ENCODE results near the gene ZNF487.

ZNF487 gene

DNA sequence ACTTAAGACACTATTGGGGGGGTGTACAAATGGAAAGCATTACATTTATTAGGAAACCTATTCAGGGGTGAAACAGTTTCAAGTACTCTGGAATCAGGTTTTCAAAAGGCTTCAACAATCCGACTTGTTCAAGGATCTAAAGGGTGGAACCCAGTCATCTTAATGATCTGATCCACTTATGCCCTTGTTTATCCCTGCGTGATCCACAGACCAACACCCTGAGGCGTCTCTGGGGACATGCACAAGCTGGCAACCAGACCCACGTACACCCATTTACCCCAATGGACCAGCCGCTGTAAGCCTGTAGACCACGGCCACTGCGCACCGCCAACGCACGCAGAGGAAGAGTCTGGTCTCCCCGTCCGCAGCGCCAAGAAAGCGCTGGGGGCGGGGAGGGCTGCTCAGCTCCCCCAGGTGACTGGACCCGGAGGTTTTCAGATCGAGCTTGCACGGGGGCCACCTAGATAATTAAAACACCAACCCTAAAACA, 41.3 kb upstream of the ZNF487 start:
- peaks cover 48% of the 10 kb centered on the region for H3K4me1 ChIP-seq (ENCODE audit: control insufficient read depth, insufficient read depth, low read length, poor library complexity, severe bottlenecking)
- H3K9me3 ChIP-seq (ENCODE audit: control insufficient read depth, low read length): no peaks in the 10 kb centered on the region
- peaks cover 34% of the 10 kb centered on the region for H3K36me3 ChIP-seq (ENCODE audit: control insufficient read depth, insufficient read depth, low read length)
- H3K27me3 ChIP-seq (replicated peaks; ENCODE audit: control insufficient read depth, insufficient read depth, low read length, poor library complexity, severe bottlenecking): no peaks in the 10 kb centered on the region
- H3K4me3 ChIP-seq (ENCODE audit: insufficient read depth, low read depth, low read length, poor library complexity, severe bottlenecking): peak overlapping the region; percentile 63
- peak in 2 of 3 donors; percentile 9 to 19 for DNase-seq
- H3K27ac ChIP-seq (ENCODE audit: insufficient read depth, low read length, poor library complexity, severe bottlenecking): peak overlapping the region; percentile 95

DNA sequence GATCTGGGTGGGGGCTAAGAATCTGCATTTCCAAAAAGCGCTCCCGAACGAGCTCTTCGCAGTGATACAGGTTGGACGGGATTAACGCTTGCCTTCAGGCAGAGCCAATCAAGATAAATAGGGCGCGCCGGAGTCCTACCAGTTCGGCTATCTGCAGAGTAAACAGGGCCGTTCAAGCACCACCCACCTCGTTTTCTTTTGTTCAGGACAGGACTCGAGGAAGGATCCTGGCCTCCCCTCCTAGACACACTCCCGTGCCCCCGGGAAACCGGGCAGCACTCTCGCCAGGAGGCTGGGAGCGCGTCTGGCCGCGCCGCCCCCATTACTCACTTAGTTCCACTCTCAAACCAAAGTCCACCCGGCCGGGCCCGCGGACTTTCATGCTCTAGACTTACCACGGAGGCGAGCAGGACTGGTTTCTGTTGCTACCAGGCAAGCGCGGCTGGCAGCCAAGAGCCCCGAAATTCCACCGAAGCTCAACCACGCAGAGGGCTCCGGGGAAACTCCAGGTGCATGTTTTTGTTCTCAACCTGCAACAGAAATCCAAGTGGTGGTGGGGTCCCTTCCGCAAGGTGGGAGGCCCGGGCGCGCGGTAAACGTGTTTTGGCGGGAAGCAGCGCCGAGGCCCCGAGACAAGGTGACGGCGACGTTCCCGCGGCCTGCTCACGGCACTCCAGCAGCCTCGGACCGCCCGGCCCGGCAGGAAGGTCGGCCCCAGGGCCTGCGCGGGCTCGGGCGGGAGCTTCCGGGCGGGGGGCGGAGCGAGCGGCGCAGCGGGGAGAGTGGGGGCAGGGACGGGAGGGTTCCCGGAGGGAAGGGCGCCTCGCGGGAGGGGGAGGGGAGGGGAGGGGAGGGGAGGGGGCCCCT, 40.6 kb upstream of the ZNF487 start:
- H3K4me1 ChIP-seq (ENCODE audit: control insufficient read depth, insufficient read depth, low read length, poor library complexity, severe bottlenecking): peaks cover 49% of the 10 kb centered on the region

GRCh38 chr10:43396928-43397624, 39.8 kb upstream of the ZNF487 start:
- Histone ChIP-seq H3K36me3 (ENCODE audit: control insufficient read depth, insufficient read depth, low read length) (peaks cover 21% of the 10 kb centered on the region), H3K27ac (ENCODE audit: insufficient read depth, low read length, poor library complexity, severe bottlenecking) (peak overlapping the region; percentile 95), H3K4me3 (ENCODE audit: insufficient read depth, low read depth, low read length, poor library complexity, severe bottlenecking) (peak overlapping the region; percentile 63), H3K4me1 (ENCODE audit: control insufficient read depth, insufficient read depth, low read length, poor library complexity, severe bottlenecking) (peaks cover 53% of the 10 kb centered on the region), H3K9me3 (ENCODE audit: control insufficient read depth, low read length) (no peaks in the 10 kb centered on the region), H3K27me3 (replicated peaks; ENCODE audit: control insufficient read depth, insufficient read depth, low read length, poor library complexity, severe bottlenecking) (no peaks in the 10 kb centered on the region)
- peak; percentile 64 to 78 (median 66) for DNase-seq

More for the DNA sequence above, 40.6 kb upstream of the ZNF487 start:
- H3K9me3 ChIP-seq (ENCODE audit: control insufficient read depth, low read length): no peaks in the 10 kb centered on the region
- H3K27ac ChIP-seq (ENCODE audit: insufficient read depth, low read length, poor library complexity, severe bottlenecking): peak overlapping the region; percentile 95
- peak; percentile 47 to 60 (median 57) for DNase-seq
- H3K36me3 ChIP-seq (ENCODE audit: control insufficient read depth, insufficient read depth, low read length): peaks cover 27% of the 10 kb centered on the region
- peak overlapping the region; percentile 63 for H3K4me3 ChIP-seq (ENCODE audit: insufficient read depth, low read depth, low read length, poor library complexity, severe bottlenecking)
- H3K27me3 ChIP-seq (replicated peaks; ENCODE audit: control insufficient read depth, insufficient read depth, low read length, poor library complexity, severe bottlenecking): no peaks in the 10 kb centered on the region

DNA sequence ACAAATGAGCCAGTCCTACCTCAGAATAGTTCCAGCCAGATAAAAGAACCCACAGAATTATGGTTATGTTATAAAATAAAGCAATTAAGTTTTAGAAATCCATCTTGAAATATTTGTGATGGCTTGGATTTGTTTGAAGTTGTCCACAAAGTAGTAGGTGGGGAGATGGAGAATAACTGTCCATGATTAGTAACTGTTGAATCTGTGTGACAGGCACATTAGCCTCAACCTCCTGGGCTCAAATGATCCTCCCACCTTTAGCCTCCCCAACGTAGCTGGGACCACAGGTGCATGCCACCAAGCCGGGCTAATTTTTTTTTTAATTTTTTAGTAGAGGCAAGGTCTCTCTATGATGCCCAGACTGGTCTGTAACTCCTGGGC, 38.0 kb upstream of the ZNF487 start:
- Histone ChIP-seq H3K4me3 (ENCODE audit: insufficient read depth, low read depth, low read length, poor library complexity, severe bottlenecking) (no peak overlapping the region), H3K4me1 (ENCODE audit: control insufficient read depth, insufficient read depth, low read length, poor library complexity, severe bottlenecking) (peaks cover 64% of the 10 kb centered on the region), H3K36me3 (ENCODE audit: control insufficient read depth, insufficient read depth, low read length) (peaks cover 9% of the 10 kb centered on the region), H3K27ac (ENCODE audit: insufficient read depth, low read length, poor library complexity, severe bottlenecking) (peak overlapping the region; percentile 95), H3K9me3 (ENCODE audit: control insufficient read depth, low read length) (no peaks in the 10 kb centered on the region), H3K27me3 (replicated peaks; ENCODE audit: control insufficient read depth, insufficient read depth, low read length, poor library complexity, severe bottlenecking) (no peaks in the 10 kb centered on the region)
- DNase-seq: no peak

DNA sequence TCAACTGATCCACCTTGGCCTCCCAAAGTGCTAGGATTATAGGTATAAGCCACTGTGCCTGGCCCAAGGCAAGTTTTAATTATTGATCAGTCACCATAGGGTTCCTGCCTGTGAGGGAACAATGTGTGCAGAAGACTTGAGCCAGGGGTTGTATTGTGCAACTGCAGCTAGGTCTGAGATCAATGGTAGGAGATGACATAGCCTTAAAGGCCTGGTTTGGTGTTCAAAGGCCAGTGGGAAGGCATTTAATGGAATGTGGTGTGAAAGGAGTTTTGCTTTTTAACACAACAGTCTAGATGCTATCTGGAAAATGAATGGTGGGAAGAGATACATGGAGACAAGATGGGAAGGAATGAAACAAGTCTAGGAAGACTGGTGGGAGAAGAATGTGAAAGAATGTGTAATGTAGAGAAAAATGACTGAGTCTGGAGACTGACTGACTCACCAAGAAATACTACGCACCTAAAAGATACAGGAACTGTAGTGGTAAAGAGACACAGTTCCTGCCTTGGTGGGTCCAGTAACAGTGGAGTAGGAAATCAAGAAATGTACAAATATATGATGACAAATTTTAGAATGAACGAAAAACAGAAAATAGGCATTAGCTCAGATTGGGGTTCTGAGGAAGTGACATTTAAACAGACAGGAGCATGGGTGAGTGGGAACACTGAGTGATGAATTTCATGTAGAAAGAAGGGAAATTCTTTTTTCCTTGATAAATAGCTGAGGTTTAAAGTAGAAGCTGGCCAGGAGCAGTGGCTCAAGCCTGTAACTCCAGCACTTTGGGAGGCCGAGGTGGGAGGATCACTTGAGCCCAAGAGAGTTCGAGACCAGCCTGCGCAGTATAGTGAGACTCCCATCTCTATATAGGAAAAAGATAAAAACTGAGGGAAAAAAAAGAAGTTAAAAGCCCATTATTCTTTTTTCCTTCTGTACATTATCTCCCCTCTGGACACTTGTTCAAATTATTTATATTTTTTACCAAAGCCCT, 37.3 kb upstream of the ZNF487 start:
- Histone ChIP-seq H3K36me3 (ENCODE audit: control insufficient read depth, insufficient read depth, low read length) (peaks cover 4% of the 10 kb centered on the region), H3K4me1 (ENCODE audit: control insufficient read depth, insufficient read depth, low read length, poor library complexity, severe bottlenecking) (peaks cover 57% of the 10 kb centered on the region), H3K27me3 (replicated peaks; ENCODE audit: control insufficient read depth, insufficient read depth, low read length, poor library complexity, severe bottlenecking) (no peaks in the 10 kb centered on the region), H3K9me3 (ENCODE audit: control insufficient read depth, low read length) (no peaks in the 10 kb centered on the region), H3K27ac (ENCODE audit: insufficient read depth, low read length, poor library complexity, severe bottlenecking) (peak overlapping the region; percentile 95), H3K4me3 (ENCODE audit: insufficient read depth, low read depth, low read length, poor library complexity, severe bottlenecking) (no peak overlapping the region)
- no peak for DNase-seq

- DNase-seq: no peak
- Histone ChIP-seq H3K36me3 (ENCODE audit: control insufficient read depth, insufficient read depth, low read length) (peaks cover 4% of the 10 kb centered on the region), H3K4me3 (ENCODE audit: insufficient read depth, low read depth, low read length, poor library complexity, severe bottlenecking) (peak overlapping the region; percentile 10), H3K9me3 (ENCODE audit: control insufficient read depth, low read length) (no peaks in the 10 kb centered on the region), H3K4me1 (ENCODE audit: control insufficient read depth, insufficient read depth, low read length, poor library complexity, severe bottlenecking) (peaks cover 60% of the 10 kb centered on the region), H3K27ac (ENCODE audit: insufficient read depth, low read length, poor library complexity, severe bottlenecking) (peak overlapping the region; percentile 99), H3K27me3 (replicated peaks; ENCODE audit: control insufficient read depth, insufficient read depth, low read length, poor library complexity, severe bottlenecking) (no peaks in the 10 kb centered on the region)
Measured at GRCh38 chr10:43401627-43402026, 35.3 kb upstream of the ZNF487 start.

- H3K36me3 ChIP-seq (ENCODE audit: control insufficient read depth, insufficient read depth, low read length): peaks cover 4% of the 10 kb centered on the region
- no peak for DNase-seq
- peaks cover 59% of the 10 kb centered on the region for H3K4me1 ChIP-seq (ENCODE audit: control insufficient read depth, insufficient read depth, low read length, poor library complexity, severe bottlenecking)
- H3K9me3 ChIP-seq (ENCODE audit: control insufficient read depth, low read length): no peaks in the 10 kb centered on the region
- H3K4me3 ChIP-seq (ENCODE audit: insufficient read depth, low read depth, low read length, poor library complexity, severe bottlenecking): peak overlapping the region; percentile 26
- H3K27me3 ChIP-seq (replicated peaks; ENCODE audit: control insufficient read depth, insufficient read depth, low read length, poor library complexity, severe bottlenecking): no peaks in the 10 kb centered on the region
- peak overlapping the region; percentile 99 for H3K27ac ChIP-seq (ENCODE audit: insufficient read depth, low read length, poor library complexity, severe bottlenecking)
Measured at GRCh38 chr10:43402176-43402575, 34.7 kb upstream of the ZNF487 start.

GRCh38 chr10:43402880-43403452, 33.9 kb upstream of the ZNF487 start:
- Histone ChIP-seq H3K9me3 (ENCODE audit: control insufficient read depth, low read length) (no peaks in the 10 kb centered on the region), H3K36me3 (ENCODE audit: control insufficient read depth, insufficient read depth, low read length) (peaks cover 4% of the 10 kb centered on the region), H3K4me3 (ENCODE audit: insufficient read depth, low read depth, low read length, poor library complexity, severe bottlenecking) (peak overlapping the region; percentile 26), H3K27me3 (replicated peaks; ENCODE audit: control insufficient read depth, insufficient read depth, low read length, poor library complexity, severe bottlenecking) (no peaks in the 10 kb centered on the region), H3K4me1 (ENCODE audit: control insufficient read depth, insufficient read depth, low read length, poor library complexity, severe bottlenecking) (peaks cover 57% of the 10 kb centered on the region), H3K27ac (ENCODE audit: insufficient read depth, low read length, poor library complexity, severe bottlenecking) (peak overlapping the region; percentile 99)
- no peak for DNase-seq

Measured in effector memory CD4-positive, alpha-beta T cell (primary cell).